NCI-H345 treated with DMSO at 0.1 percent for 48 hours (cell line): ENCODE data around the gene CDIP1.

Experiments used
- DNase-seq: peaks from one replicate; lab custom pipeline; 2025; ENCODE audit not compliant: unreplicated experiment; lab: John Stamatoyannopoulos, UW

Gene CDIP1

GRCh38 chr16:4539716-4540284 is 1.2 kb upstream of the CDIP1 start:
- DNase-seq: no peak

- no peak for DNase-seq
Observed at GRCh38 chr16:4537376-4538343, 913 bp downstream of the CDIP1 start.

- DNase-seq: no peak
Observed at GRCh38 chr16:4536391-4537106, 2.0 kb downstream of the CDIP1 start.

GRCh38 chr16:4535627-4536108 is 2.9 kb downstream of the CDIP1 start:
- no peak for DNase-seq

- no peak for DNase-seq
Observed at GRCh38 chr16:4534151-4534790, 4.3 kb downstream of the CDIP1 start.

- DNase-seq: no peak
Observed at GRCh38 chr16:4533490-4533889, 5.1 kb downstream of the CDIP1 start.

GRCh38 chr16:4532238-4532637 is 6.3 kb downstream of the CDIP1 start:
- DNase-seq: no peak

GRCh38 chr16:4531811-4532210 is 6.8 kb downstream of the CDIP1 start:
- no peak for DNase-seq

GRCh38 chr16:4529085-4530060 is 9.2 kb downstream of the CDIP1 start:
- DNase-seq: no peak

- no peak for DNase-seq
Observed at GRCh38 chr16:4525634-4526277, 12.8 kb downstream of the CDIP1 start.

- DNase-seq: no peak
Observed at GRCh38 chr16:4525069-4525468, 13.5 kb downstream of the CDIP1 start.

GRCh38 chr16:4524571-4524970 is 14.0 kb downstream of the CDIP1 start:
- no peak for DNase-seq

- DNase-seq: no peak
Observed at GRCh38 chr16:4523686-4524085, 14.9 kb downstream of the CDIP1 start.

GRCh38 chr16:4522051-4522581 is 16.5 kb downstream of the CDIP1 start:
- DNase-seq: peak; percentile 93

GRCh38 chr16:4520913-4521312 is 17.7 kb downstream of the CDIP1 start:
- DNase-seq: no peak

GRCh38 chr16:4519274-4520058 is 19.1 kb downstream of the CDIP1 start:
- peak; percentile 27 for DNase-seq

- peak; percentile 21 for DNase-seq
Observed at GRCh38 chr16:4517812-4518680, 20.5 kb downstream of the CDIP1 start.
